ENCODE data around the gene BRD8. TPM values are rescaled to one million over a fixed set of nuclear protein-coding genes. Genes with fewer than 3 reads are reported as not detected.
A peak's percentile ranks its signal among the peaks of the same experiment; 100 is the strongest.

BRD8 gene
- total RNA-seq, 1 experiment from 2014 or later, result 80.8 TPM

DNA sequence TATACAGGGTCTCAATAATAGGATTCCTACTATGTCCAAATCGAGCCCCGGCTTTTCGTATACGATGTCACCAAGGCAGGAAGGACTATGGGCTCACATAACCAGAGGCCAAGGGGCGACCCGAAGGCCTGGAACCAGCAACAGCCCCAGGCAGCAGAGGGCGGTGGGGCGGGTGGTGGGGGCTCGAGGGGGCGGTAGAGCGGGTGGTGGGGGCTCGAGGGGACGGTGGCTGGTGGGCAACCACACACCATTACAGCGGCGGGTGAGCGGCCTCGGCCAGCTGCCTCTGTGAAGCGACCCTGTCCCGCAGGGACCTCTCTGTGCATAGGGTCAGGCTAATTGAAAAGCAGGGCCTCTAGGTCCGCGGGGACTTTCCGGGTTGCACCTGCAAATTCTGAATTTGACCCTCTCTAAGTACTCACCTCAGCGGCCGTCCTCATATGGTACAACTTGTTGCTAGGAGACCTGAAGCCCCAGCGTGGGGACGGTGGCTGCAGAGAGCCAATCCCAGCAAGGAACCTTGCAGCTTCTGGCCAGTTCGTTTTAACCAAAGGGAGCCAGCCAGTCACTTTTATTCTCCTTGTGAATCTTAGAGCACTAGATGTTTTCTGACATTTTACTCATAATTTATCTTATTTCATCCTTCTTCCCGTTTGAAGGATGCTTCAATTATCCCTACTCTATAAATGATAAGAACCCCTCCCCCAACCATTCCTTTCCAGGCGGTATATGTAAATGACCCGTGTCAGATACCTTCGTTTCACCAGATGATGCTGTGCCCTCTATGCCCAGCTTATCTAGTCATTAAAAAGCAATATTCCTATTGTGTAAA lies 39.3 kb downstream of the BRD8 start, which contains the start of gene NME5:
NME5 (minus strand) TSS at position 480 of the 832 bp plus-strand sequence. CDS start 648 bp downstream, outside the sequence.
- Histone ChIP-seq H3K9me3 (ENCODE audit: control insufficient read depth in 1 of 2, insufficient read depth in 1 of 2, low read depth in 1 of 2, low read length in 2 of 2) (no peaks in the 10 kb centered on the region), H3K79me2 (ENCODE audit: insufficient read depth, low read length) (no peaks in the 10 kb centered on the region), H3K27me3 (ENCODE audit: insufficient read depth, low read length) (no peaks in the 10 kb centered on the region), H3K36me3 (ENCODE audit: control insufficient read depth in 1 of 2, insufficient read depth in 2 of 2, low read length in 2 of 2) (no peaks in the 10 kb centered on the region), H3K9ac (ENCODE audit: low read length) (peak within 1 kb of the TSS; percentile 44), H3K27ac (ENCODE audit: low read depth, low read length) (no peak within 1 kb of the TSS), H3K4me2 (ENCODE audit: low read length) (peak within 1 kb of the TSS; percentile 64), H3K9me2 (ENCODE audit: insufficient read depth) (no peaks in the 10 kb centered on the region), H4K20me1 (ENCODE audit: insufficient read depth) (no peaks in the 10 kb centered on the region), H3K4me1 (ENCODE audit: control insufficient read depth in 1 of 2, insufficient read depth in 2 of 2, low read length in 2 of 2) (peaks cover 0 to 6% of the 10 kb centered on the region in 2 experiments; a peak in 1 of 4 replicates), H3K4me3 (replicated peaks in 1 of 2; ENCODE audit: low read depth in 1 of 2, low read length in 2 of 2) (peak within 1 kb of the TSS; percentile 55 to 64), H2AFZ (ENCODE audit: low read depth, low read length, poor library complexity, severe bottlenecking) (peak within 1 kb of the TSS; percentile 58)
- ChIA-PET POLR2A (no interaction called here), CTCF (no interaction called here), RAD21 (ENCODE audit: low non-redundant PET in 1 of 2, low total read pairs in 2 of 2, uncharacterized antibody in 2 of 2, unreplicated experiment in 2 of 2) (no interaction called here)
- ATAC-seq (peak; percentile 89), DNase-seq (ENCODE audit: low read depth, low spot score) (peak; percentile 48)
- TF ChIP-seq, protein P1, sequence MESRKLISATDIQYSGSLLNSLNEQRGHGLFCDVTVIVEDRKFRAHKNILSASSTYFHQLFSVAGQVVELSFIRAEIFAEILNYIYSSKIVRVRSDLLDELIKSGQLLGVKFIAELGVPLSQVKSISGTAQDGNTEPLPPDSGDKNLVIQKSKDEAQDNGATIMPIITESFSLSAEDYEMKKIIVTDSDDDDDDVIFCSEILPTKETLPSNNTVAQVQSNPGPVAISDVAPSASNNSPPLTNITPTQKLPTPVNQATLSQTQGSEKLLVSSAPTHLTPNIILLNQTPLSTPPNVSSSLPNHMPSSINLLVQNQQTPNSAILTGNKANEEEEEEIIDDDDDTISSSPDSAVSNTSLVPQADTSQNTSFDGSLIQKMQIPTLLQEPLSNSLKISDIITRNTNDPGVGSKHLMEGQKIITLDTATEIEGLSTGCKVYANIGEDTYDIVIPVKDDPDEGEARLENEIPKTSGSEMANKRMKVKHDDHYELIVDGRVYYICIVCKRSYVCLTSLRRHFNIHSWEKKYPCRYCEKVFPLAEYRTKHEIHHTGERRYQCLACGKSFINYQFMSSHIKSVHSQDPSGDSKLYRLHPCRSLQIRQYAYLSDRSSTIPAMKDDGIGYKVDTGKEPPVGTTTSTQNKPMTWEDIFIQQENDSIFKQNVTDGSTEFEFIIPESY (IDR thresholded peaks at IDR 0.05; ENCODE audit: extremely low read depth, insufficient replicate concordance, low read length), result no peak
- 0 out of 2 replicates have a peak, but pooled peaks have one; percentile 21 for TF ChIP-seq SRF (IDR thresholded peaks at IDR 0.05; ENCODE audit: low read depth)
- TF ChIP-seq EGR1 (IDR thresholded peaks at IDR 0.05; ENCODE audit: low read depth), result no peak
- TF ChIP-seq, protein P2, sequence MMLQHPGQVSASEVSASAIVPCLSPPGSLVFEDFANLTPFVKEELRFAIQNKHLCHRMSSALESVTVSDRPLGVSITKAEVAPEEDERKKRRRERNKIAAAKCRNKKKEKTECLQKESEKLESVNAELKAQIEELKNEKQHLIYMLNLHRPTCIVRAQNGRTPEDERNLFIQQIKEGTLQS (IDR thresholded peaks at IDR 0.05), result no peak
- no peak for TF ChIP-seq ZNF274 (IDR thresholded peaks at IDR 0.05; ENCODE audit: low read depth, low read length)
- TF ChIP-seq YY1 (IDR thresholded peaks at IDR 0.05; ENCODE audit: extremely low read depth, insufficient replicate concordance, low read depth, low read length), result no peak
- intact Hi-C loops (cut with micrococcal nuclease), result no loop called here
- no TSS peak for BruUV-seq (replicated peaks)
